Adipose tissue (tissue), 3 donors: ENCODE results near the gene DCAF7. TPM values are rescaled to one million over a fixed set of nuclear protein-coding genes. Genes with fewer than 3 reads are reported as not detected.

ENCODE experiments used
- H3K27ac ChIP-seq: one replicate; pipeline ENCODE4 v1.5.1; 2013; ENCODE audit warnings: low read depth, low read length
- WGBS, 3 donors: extraction: QIAGEN DNeasy Blood & Tissue Kit; methylation state at CpG; one replicate each; pipeline ENCODE4 v1.1.7; 2013; 5-methylcytosine and 5-hydroxymethylcytosine counted together
- polyA plus RNA-seq, 3 donors: library from polyadenylated mRNA; stranded (reverse); fragments of 200-250 nt; gene quantifications; one replicate each; pipeline ENCODE4 v1.2.3, GENCODE V29; 2013
- donor health status: healthy with polysubstance abuse.
- donor health status: Bipolar disorder and iron deficiency.
- donor health status: healthy.

The DCAF7 gene
- polyA plus RNA-seq, 3 donors = 12.9 to 21.1 (median 18.2) TPM

DNA sequence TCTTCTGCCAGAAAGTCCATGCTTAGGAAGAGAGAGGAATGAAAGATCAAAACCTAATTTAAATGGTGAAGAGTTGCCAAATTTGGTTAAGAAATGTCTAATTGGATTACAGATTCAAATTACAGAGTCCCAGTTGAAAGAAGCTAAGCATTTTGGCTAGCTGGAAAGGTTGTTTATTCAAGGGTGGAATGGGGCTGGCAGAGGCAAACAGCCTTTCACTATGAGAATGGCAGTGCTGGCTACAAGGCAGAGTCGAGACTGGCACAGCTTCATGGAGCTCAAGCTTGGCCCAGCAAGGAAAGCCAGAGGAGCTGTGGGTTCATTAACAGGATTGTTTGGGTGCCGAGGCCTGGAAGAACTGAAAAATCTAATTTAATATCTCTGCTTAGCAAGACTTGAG, 85.5 kb downstream of the DCAF7 start:
- WGBS, 3 donors = 63 to 93% (median 78%) methylated on average over 2 of the region's 2 CpGs
- H3K27ac ChIP-seq = no peak overlapping the region

DNA sequence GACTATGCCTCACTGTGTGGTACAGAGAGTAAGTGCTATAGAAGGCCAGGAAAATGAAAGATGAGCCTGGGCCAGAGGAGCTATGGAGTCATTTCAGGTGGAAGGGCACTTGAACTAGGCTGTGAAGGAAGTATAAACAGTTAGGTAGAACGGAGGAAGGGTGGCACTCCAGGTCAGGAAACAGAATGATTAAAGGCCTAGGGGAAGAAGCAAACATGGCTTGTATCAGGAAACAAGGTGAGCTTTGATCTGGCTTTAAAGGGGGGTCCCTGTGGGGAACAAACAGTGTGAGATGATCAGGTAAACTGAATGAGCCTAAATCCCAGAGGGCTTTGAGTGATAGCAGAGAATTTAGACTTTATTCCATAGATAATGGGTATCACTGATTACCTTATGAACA, 88.8 kb downstream of the DCAF7 start:
- WGBS, 3 donors = 31 to 54% (median 32%) methylated on average over 1 of the region's 1 CpG
- H3K27ac ChIP-seq = no peak overlapping the region

DNA sequence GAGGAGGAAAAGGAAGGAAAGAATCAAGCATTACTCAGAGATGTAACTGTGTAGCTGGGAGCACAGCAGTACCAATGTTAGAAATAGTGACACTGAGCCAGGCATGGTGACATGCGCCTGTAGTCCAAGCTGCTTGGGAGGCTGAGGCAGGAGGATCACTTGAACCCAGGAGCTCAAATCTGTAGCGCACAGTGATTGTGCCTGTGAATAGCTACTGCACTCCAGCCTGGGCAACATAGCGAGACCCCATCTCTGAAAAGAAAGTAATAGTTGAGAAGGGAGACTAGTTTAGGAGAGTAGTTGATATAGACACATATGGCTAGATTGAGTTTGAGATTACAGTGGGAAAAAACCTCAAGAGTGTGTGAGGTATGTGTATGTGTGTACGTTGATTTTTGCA, 89.8 kb downstream of the DCAF7 start:
- no peak overlapping the region for H3K27ac ChIP-seq
- WGBS, 3 donors = 83 to 97% (median 96%) methylated on average over 4 of the region's 4 CpGs

DNA sequence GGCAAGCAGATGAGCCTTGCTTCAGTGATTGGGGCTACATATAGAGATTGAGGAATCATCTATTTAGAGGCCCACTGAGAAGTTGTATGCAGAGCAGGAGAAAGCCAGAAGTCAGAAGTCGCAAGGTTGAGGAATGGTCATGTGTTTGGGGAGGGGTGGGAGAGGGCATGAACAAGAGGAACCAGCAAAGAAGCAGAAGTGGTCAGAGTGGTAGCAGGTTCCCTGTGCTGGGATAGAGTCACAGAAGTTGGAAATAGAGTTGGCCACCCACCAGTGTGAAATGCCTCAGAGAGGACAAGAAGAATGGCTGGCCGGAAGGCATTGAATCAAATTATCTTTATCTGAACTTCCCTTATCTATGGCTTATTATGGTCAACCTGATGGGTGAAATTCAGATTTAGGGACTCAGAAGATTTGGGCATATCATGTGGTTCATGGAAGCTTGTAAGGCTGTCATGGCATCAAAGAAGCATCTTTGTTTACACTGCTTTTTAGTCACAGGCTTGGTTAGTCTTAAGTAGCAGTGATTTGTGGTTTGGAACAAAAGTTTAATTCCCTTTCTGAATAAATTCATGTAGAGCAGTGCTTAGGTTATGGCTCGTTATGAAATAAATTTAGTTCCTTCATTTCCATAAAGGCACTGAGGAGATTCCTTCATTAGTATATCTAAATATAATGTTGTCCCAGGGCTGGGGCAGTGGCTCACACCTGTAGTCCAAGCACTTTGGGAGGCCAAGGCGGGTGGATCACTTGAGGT, 91.6 kb downstream of the DCAF7 start:
- WGBS, 3 donors = 64 to 95% (median 69%) methylated on average over 4 of the region's 4 CpGs
- H3K27ac ChIP-seq = no peak overlapping the region

Other genes with a start within 250 kb of the DCAF7 start
- 10 to 100 TPM; 12.3 to 65.8 (median 16.0) TPM for gene CYB561, start 104.2 kb upstream of the DCAF7 start, polyA plus RNA-seq
- 1 to 10 TPM; 2.2 to 7.6 (median 5.7) TPM for gene ACE, start 73.4 kb upstream of the DCAF7 start, polyA plus RNA-seq
- gene KCNH6, start 27.1 kb upstream of the DCAF7 start, polyA plus RNA-seq = under 1 TPM in 2 of 3 donors, not detected in 1; 0.06 to 0.92 TPM
- gene TACO1, start 50.4 kb downstream of the DCAF7 start, polyA plus RNA-seq = 10 to 100 TPM; 11.5 to 18.9 (median 17.8) TPM
- gene MAP3K3, start 71.9 kb downstream of the DCAF7 start, polyA plus RNA-seq = 10 to 100 TPM in 2 of 3 donors, 1 to 10 TPM in 1; 9.7 to 34.4 (median 22.7) TPM
- gene LIMD2, start 149.6 kb downstream of the DCAF7 start, polyA plus RNA-seq = 10 to 100 TPM; 10.4 to 18.8 (median 14.2) TPM
- gene STRADA, start 191.3 kb downstream of the DCAF7 start, polyA plus RNA-seq = 10 to 100 TPM; 10.7 to 17.5 (median 16.6) TPM
- gene CCDC47, start 223.1 kb downstream of the DCAF7 start, polyA plus RNA-seq = 10 to 100 TPM; 24.0 to 67.4 (median 35.6) TPM
- 10 to 100 TPM; 63.1 to 93.2 (median 71.4) TPM for gene DDX42, start 223.7 kb downstream of the DCAF7 start, polyA plus RNA-seq